B cell (primary cell): ENCODE results near the gene P2RX7. TPM values are rescaled to one million over a fixed set of nuclear protein-coding genes. Genes with fewer than 3 reads are reported as not detected.

Source experiments
- ATAC-seq: fragments of 200-7000 bp; cut with Tn5 transposase; one replicate; pipeline ENCODE4 v1.10.0; 2021; ENCODE audit warnings: low read depth, mild to moderate bottlenecking, moderate number of reproducible peaks, moderate library complexity
- CTCF ChIA-PET: fragments of 350-600 bp; sonication (Branson Sonifier 250); formaldehyde crosslinking; loops from one replicate; lab custom pipeline; 2021; ENCODE audit warnings: antibody characterized with exemption, inconsistent platforms; lab: Charles Lee
- POLR2A ChIA-PET: fragments of 350-600 bp; sonication (Branson Sonifier 250); formaldehyde crosslinking; loops from one replicate; lab custom pipeline; 2021; ENCODE audit warnings: antibody characterized with exemption; lab: Charles Lee
- DNase-seq: peaks from one replicate; pipeline ENCODE4 v3.0.0; 2013
- H2AFZ ChIP-seq: 2 replicates; pipeline ENCODE4 v1.6.1; 2012; ENCODE audit warnings: mild to moderate bottlenecking, low read depth, low read length; ENCODE audit not compliant: insufficient read depth, poor library complexity, severe bottlenecking
- H3K27ac ChIP-seq, 2 donors: 1 replicate in 1 of 2; 2 replicates in 1 of 2; pipeline ENCODE4 v1.5.1; 2012 to 2013; ENCODE audit warnings: low read length in 2 of 2, mild to moderate bottlenecking in 2 of 2, moderate library complexity in 1 of 2
- H3K27me3 ChIP-seq, 4 experiments: fragments of 200-600 bp in 1 of 4; sonication (generic) in 1 of 4; replicated peaks in 1 of 4; 1 replicate in 2 of 4; 2 replicates in 2 of 4; pipeline versions ENCODE4 v1.6.1 to v1.7.0; 2013 to 2016; ENCODE audit warnings: low read length in 3 of 4, mild to moderate bottlenecking in 2 of 4, mixed read lengths in 1 of 4, moderate library complexity in 1 of 4; ENCODE audit not compliant: insufficient read depth in 4 of 4, control insufficient read depth in 3 of 4; ENCODE audit errors: control extremely low read depth in 1 of 4
- H3K36me3 ChIP-seq, 2 experiments: replicated peaks in 1 of 2; 1 replicate in 1 of 2; 2 replicates in 1 of 2; pipeline versions ENCODE4 v1.6.1 to v1.7.1; 2013; ENCODE audit warnings: low read length in 1 of 2; ENCODE audit not compliant: insufficient read depth in 2 of 2, control insufficient read depth in 1 of 2; ENCODE audit errors: control extremely low read depth in 1 of 2, extremely low read depth in 1 of 2
- H3K4me1 ChIP-seq, 2 donors: fragments of 200-600 bp in 1 of 2; sonication (generic) in 1 of 2; 1 replicate in 1 of 2; 2 replicates in 1 of 2; pipeline versions ENCODE4 v1.5.1 to v1.6.1; 2013 to 2017; ENCODE audit warnings: low read length in 2 of 2; ENCODE audit not compliant: control insufficient read depth in 2 of 2, insufficient read depth in 2 of 2
- H3K4me2 ChIP-seq: replicated peaks from 2 replicates; pipeline ENCODE3; 2012; ENCODE audit warnings: mild to moderate bottlenecking, low read depth, low read length; ENCODE audit not compliant: poor library complexity, severe bottlenecking
- H3K4me3 ChIP-seq, 5 experiments: fragments of 200-600 bp in 1 of 5; sonication (generic) in 1 of 5; 1 replicate in 3 of 5; 2 replicates in 2 of 5; pipeline versions ENCODE4 v1.5.1 to v1.7.0; 2011 to 2016; ENCODE audit warnings: low read length in 4 of 5, mild to moderate bottlenecking in 4 of 5, low read depth in 2 of 5, control low read depth in 1 of 5, moderate library complexity in 1 of 5; ENCODE audit not compliant: insufficient read depth in 1 of 5; ENCODE audit errors: control extremely low read depth in 1 of 5, extremely low read depth in 1 of 5
- H3K79me2 ChIP-seq: fragments of 200-600 bp; sonication (generic); one replicate; pipeline ENCODE4 v1.6.0; 2016; ENCODE audit warnings: low read length; ENCODE audit not compliant: control insufficient read depth, insufficient read depth
- H3K9ac ChIP-seq: fragments of 200-600 bp; sonication (generic); 2 replicates; pipeline ENCODE4 v1.6.1; 2017; ENCODE audit warnings: mild to moderate bottlenecking, low read length, moderate library complexity
- H3K9me3 ChIP-seq, 3 donors: one replicate each; pipeline versions ENCODE4 v1.6.1 to v1.7.1; 2013; ENCODE audit warnings: low read length in 2 of 3; ENCODE audit not compliant: control insufficient read depth in 2 of 3, insufficient read depth in 1 of 3; ENCODE audit errors: control extremely low read depth in 1 of 3
- H4K20me1 ChIP-seq: 2 replicates; pipeline ENCODE4 v1.6.0; 2012; ENCODE audit warnings: mild to moderate bottlenecking, low read length; ENCODE audit not compliant: insufficient read depth, control insufficient read depth, poor library complexity, severe bottlenecking
- H3K27ac Mint-ChIP-seq: one replicate; pipeline ENCODE4 v1.8.0; 2021; ENCODE audit warnings: mixed read lengths
- H3K27me3 Mint-ChIP-seq: one replicate; pipeline ENCODE4 v1.8.0; 2021; ENCODE audit warnings: mixed read lengths
- H3K4me1 Mint-ChIP-seq: one replicate; pipeline ENCODE4 v1.8.0; 2021; ENCODE audit warnings: mixed read lengths
- H3K4me3 Mint-ChIP-seq: one replicate; pipeline ENCODE4 v1.8.0; 2021; ENCODE audit warnings: mixed read lengths
- H3K9me3 Mint-ChIP-seq: one replicate; pipeline ENCODE4 v1.8.0; 2022; ENCODE audit warnings: mixed read lengths; ENCODE audit not compliant: insufficient read depth
- EZH2 ChIP-seq: IDR thresholded peaks from 2 replicates; pipeline ENCODE4 v1.6.1; 2012; ENCODE audit warnings: borderline replicate concordance, low read depth, mild to moderate bottlenecking, moderate library complexity, low read length; ENCODE audit not compliant: insufficient read depth, poor library complexity, severe bottlenecking
- WGBS: methylation state at CpG from one replicate; pipeline ENCODE4 v1.1.5; 2013; ENCODE audit warnings: missing lambda C conversion rate; ENCODE audit not compliant: insufficient coverage; 5-methylcytosine and 5-hydroxymethylcytosine counted together
- intact Hi-C: fragments of 100-400 bp; cut with micrococcal nuclease; formaldehyde crosslinking; loops from one replicate; pipeline ENCODE4 v1.10.0; 2022
- polyA plus RNA-seq: library from polyadenylated mRNA; depleted of rRNA; stranded (reverse); fragments of >200 nt; gene quantifications from 2 replicates; pipeline ENCODE4 v1.2.3, GENCODE V29; 2012
- total RNA-seq, 2 donors: library from RNA; stranded (reverse); fragments of 120-200 nt in 1 of 2; gene quantifications; 1 replicate in 1 of 2; 2 replicates in 1 of 2; pipeline versions ENCODE4 v1.2.3 to v1.2.4, GENCODE V29; 2013 to 2022
- TF ChIP-seq, protein P1 (sequence below): fragments of 200-600 bp; IDR thresholded peaks from one replicate; pipeline ENCODE4 v1.8.0; 2022; ENCODE audit warnings: antibody characterized with exemption, mild to moderate bottlenecking

Gene P2RX7
- total and polyA plus RNA-seq, 2 donors (not counting 1 experiment from before 2014, with no cell fraction given): 5.3 to 6.3 TPM

DNA sequence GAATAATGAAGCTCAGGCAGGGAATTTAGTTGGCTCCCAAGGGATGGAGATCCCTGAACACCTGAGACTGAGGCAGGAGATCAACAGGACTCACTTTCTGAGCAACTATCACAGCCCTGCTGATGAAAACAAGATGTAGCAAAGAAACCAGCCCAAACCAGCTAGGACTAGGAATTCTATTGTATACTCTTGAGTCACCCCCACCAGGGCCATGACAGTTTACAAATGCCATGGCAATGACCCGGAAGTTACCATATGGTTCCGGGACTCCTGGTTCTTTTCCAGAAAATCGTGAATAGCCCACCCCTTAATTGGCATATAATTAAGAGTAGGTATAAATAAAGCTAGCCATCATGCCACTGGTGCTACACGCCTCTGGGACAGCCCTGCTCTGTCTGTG is 47.6 kb upstream of the P2RX7 start:
- no peak overlapping the region for H3K27ac Mint-ChIP-seq
- Histone ChIP-seq H3K9ac (no peak overlapping the region), H3K79me2 (no peaks in the 10 kb centered on the region), H3K4me2 (no peak overlapping the region), H3K4me1 (no peaks in the 10 kb centered on the region), H3K36me3 (no peaks in the 10 kb centered on the region), H4K20me1 (no peaks in the 10 kb centered on the region), H3K27ac (no peak overlapping the region), H3K27me3 (no peaks in the 10 kb centered on the region), H2AFZ (no peak overlapping the region), H3K4me3 (no peak overlapping the region), H3K9me3 (no peaks in the 10 kb centered on the region)
- ChIA-PET POLR2A (no interaction called here), CTCF (interaction anchor here (1.3 kb wide), 1 partner anchor 11 kb away, joined by 5 read pairs; no protein-coding TSS in a partner anchor)
- H3K9me3 Mint-ChIP-seq: no peaks in the 10 kb centered on the region
- DNase-seq (no peak), ATAC-seq (no peak)
- H3K4me3 Mint-ChIP-seq: no peak overlapping the region
- H3K4me1 Mint-ChIP-seq: peaks cover 5% of the 10 kb centered on the region
- WGBS: 100% methylated on average over 1 of the region's 4 CpGs
- TF ChIP-seq, protein P1, sequence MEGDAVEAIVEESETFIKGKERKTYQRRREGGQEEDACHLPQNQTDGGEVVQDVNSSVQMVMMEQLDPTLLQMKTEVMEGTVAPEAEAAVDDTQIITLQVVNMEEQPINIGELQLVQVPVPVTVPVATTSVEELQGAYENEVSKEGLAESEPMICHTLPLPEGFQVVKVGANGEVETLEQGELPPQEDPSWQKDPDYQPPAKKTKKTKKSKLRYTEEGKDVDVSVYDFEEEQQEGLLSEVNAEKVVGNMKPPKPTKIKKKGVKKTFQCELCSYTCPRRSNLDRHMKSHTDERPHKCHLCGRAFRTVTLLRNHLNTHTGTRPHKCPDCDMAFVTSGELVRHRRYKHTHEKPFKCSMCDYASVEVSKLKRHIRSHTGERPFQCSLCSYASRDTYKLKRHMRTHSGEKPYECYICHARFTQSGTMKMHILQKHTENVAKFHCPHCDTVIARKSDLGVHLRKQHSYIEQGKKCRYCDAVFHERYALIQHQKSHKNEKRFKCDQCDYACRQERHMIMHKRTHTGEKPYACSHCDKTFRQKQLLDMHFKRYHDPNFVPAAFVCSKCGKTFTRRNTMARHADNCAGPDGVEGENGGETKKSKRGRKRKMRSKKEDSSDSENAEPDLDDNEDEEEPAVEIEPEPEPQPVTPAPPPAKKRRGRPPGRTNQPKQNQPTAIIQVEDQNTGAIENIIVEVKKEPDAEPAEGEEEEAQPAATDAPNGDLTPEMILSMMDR: no peak
- no peak for TF ChIP-seq EZH2
- no peaks in the 10 kb centered on the region for H3K27me3 Mint-ChIP-seq
- intact Hi-C loops: no loop called here

DNA sequence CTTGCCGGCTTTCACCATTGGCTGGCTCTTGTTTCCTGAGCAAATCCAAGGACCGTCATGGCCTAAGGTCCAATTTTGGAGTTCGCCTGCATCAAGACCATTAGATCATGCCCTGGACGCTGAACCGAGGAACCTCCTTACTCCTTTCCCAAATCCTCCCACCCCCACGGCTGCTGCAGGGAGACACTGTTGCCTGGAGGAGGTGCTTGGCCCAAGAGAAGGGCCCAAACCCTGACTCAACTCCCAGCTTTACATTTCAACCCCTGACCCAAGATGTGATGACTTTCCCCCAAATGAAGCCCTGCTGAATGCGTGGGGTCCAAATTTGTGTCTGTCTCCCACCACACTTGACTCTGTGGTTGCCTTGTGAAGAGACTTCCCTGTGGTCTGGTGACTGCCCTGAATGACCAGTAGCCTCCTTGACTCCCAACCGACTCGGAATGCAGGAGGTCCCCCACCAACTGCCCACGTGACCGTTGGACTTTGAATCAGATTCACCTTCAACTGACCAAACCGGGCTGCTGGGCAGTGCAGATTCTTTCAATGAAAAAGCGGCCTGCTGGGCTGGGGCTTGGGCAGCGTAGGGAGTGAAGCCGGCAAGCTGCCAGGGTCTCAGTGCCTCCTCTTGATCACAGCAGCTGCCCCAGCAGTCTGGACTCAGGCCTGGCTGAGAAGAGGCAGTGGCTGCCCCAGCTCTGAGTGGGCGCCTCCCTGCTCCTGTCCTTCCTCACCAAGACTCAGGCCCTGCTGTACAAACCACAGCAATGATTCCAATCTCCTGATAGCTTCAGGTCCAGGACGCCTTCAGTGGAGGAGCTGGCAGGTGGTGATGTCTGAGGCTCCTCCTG is 46.9 kb upstream of the P2RX7 start:
- Histone ChIP-seq H4K20me1 (no peaks in the 10 kb centered on the region), H3K27me3 (no peaks in the 10 kb centered on the region), H3K4me3 (no peak overlapping the region), H3K4me2 (no peak overlapping the region), H3K9me3 (no peaks in the 10 kb centered on the region), H3K27ac (no peak overlapping the region), H3K36me3 (no peaks in the 10 kb centered on the region), H3K4me1 (no peaks in the 10 kb centered on the region), H3K79me2 (no peaks in the 10 kb centered on the region), H3K9ac (no peak overlapping the region), H2AFZ (no peak overlapping the region)
- ATAC-seq (no peak), DNase-seq (no peak)
- Mint-ChIP-seq H3K27ac (no peak overlapping the region), H3K9me3 (no peaks in the 10 kb centered on the region), H3K4me3 (no peak overlapping the region), H3K4me1 (peaks cover 5% of the 10 kb centered on the region), H3K27me3 (no peaks in the 10 kb centered on the region)
- ChIA-PET POLR2A (no interaction called here), CTCF (interaction anchor here (0.8 to 1.3 kb wide), 2 partner anchors 10 to 26 kb away, joined by 3 to 5 read pairs; no protein-coding TSS in a partner anchor)
- intact Hi-C loops: no loop called here
- WGBS: 92% methylated on average over 16 of the region's 17 CpGs
- TF ChIP-seq, protein P1: no peak
- TF ChIP-seq EZH2: no peak
